ENCODE results near the gene ATP2C2.

DNA sequence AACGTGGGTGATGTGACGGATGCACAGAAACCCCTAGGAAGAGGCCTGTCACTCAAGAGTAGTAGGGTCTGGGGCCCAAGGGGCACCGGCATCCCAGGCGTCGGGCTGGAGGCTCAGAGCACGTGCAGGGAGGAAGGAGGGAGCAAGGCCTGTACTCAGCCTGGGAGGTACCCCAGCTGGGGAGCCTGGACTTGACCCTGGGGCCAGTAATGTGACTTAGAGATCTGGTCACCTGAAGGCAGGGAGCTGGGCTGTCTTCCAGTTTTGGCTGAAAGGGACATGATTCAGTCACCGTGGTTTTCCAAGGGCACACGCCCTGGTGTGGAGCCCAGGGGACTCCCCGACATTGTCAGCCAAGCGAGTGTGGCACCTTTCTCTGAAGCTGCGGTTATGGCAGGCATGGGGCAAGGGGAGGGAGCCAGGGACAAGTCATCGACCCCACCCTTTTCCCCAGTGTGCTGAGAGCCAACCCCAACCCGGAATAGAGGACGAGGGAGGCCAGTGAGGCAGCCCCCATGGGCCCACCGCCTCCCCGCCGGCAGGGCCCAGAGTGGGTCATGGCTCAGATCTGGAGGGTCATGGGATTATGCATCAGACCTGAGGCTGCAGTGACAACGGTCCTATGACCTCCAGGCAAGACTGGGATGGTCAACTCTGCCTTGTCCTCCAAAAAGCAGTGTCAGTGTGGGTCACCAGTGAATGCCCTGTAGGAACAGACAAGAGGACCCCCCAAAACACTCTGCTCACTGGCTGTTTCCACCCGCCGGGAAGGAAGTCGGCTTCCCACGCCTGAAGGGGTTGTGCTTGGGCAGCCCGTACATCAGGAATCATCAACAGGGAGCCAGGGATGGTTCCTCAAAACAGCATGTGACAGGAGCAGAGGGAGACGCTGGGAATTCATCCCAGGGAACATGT lies 94.2 kb downstream of the ATP2C2 start:
- TF ChIP-seq, protein P1, sequence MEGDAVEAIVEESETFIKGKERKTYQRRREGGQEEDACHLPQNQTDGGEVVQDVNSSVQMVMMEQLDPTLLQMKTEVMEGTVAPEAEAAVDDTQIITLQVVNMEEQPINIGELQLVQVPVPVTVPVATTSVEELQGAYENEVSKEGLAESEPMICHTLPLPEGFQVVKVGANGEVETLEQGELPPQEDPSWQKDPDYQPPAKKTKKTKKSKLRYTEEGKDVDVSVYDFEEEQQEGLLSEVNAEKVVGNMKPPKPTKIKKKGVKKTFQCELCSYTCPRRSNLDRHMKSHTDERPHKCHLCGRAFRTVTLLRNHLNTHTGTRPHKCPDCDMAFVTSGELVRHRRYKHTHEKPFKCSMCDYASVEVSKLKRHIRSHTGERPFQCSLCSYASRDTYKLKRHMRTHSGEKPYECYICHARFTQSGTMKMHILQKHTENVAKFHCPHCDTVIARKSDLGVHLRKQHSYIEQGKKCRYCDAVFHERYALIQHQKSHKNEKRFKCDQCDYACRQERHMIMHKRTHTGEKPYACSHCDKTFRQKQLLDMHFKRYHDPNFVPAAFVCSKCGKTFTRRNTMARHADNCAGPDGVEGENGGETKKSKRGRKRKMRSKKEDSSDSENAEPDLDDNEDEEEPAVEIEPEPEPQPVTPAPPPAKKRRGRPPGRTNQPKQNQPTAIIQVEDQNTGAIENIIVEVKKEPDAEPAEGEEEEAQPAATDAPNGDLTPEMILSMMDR (IDR thresholded peaks at IDR 0.05; ENCODE audit: low read depth, low read length), result no peak
- no peak for TF ChIP-seq POLR2A (IDR thresholded peaks at IDR 0.05; ENCODE audit: extremely low read depth, insufficient read length)
- no peak for TF ChIP-seq MAX (IDR thresholded peaks at IDR 0.05; ENCODE audit: low read depth, low read length)
